Panc1 (cell line): ENCODE results near the gene GRIP2. TPM values are rescaled to one million over a fixed set of nuclear protein-coding genes. Genes with fewer than 3 reads are reported as not detected.

Experiments
- ATAC-seq: fragments of 200-7000 bp; cut with Tn5 transposase; 2 replicates; pipeline ENCODE4 v1.9.1; 2020; ENCODE audit warnings: mild to moderate bottlenecking, moderate library complexity
- BruUV-seq: library from RNA; stranded (reverse); fragments of 400-500 nt; replicated peaks from 2 replicates; lab custom pipeline; 2021; lab: Mats Ljungman, UMichigan
- CTCF ChIA-PET: fragments of 300-600 bp; sonication (Branson Sonifier 250); formaldehyde crosslinking; loops from one replicate; lab custom pipeline; 2022; ENCODE audit warnings: antibody characterized with exemption; lab: Charles Lee
- POLR2A ChIA-PET: fragments of 300-600 bp; sonication (Branson Sonifier 250); formaldehyde crosslinking; loops from one replicate; lab custom pipeline; 2022; ENCODE audit warnings: antibody characterized with exemption; lab: Charles Lee
- DNase-seq: peaks from one replicate; pipeline ENCODE4 v3.0.0-alpha.2; 2010; ENCODE audit warnings: low read depth, low spot score
- H3K27ac ChIP-seq: 2 replicates; pipeline ENCODE4 v1.5.1; 2011; ENCODE audit warnings: mild to moderate bottlenecking, low read length, inconsistent platforms
- H3K27me3 ChIP-seq: fragments of 200-500 bp; sonication (Bioruptor generic); 2 replicates; pipeline ENCODE4 v1.6.0; 2014; ENCODE audit warnings: low read length, inconsistent platforms; ENCODE audit not compliant: control insufficient read depth, insufficient read depth
- H3K36me3 ChIP-seq: fragments of 200-500 bp; sonication (Bioruptor generic); 2 replicates; pipeline ENCODE4 v1.5.1; 2014; ENCODE audit warnings: inconsistent platforms, mild to moderate bottlenecking, low read length, moderate library complexity; ENCODE audit not compliant: control insufficient read depth, insufficient read depth
- H3K4me1 ChIP-seq: 2 replicates; pipeline ENCODE4 v1.5.1; 2011; ENCODE audit warnings: inconsistent platforms, mild to moderate bottlenecking, low read length, moderate library complexity; ENCODE audit not compliant: control insufficient read depth, insufficient read depth
- H3K4me3 ChIP-seq, 2 experiments: 2 replicates each; pipeline ENCODE4 v1.5.1; 2011 to 2012; ENCODE audit warnings: low read depth in 2 of 2, low read length in 2 of 2, mild to moderate bottlenecking in 2 of 2, inconsistent platforms in 1 of 2, moderate library complexity in 1 of 2
- H3K9me3 ChIP-seq: fragments of 200-500 bp; sonication (Bioruptor generic); 2 replicates; pipeline ENCODE4 v1.5.1; 2014; ENCODE audit warnings: low read depth, mild to moderate bottlenecking, inconsistent platforms, low read length, moderate library complexity; ENCODE audit not compliant: control insufficient read depth, insufficient read depth
- POLR2AphosphoS5 ChIP-seq: IDR thresholded peaks from 2 replicates; pipeline ENCODE4 v1.6.1; 2012; ENCODE audit warnings: mild to moderate bottlenecking, low read depth, low read length, moderate library complexity
- SIN3A ChIP-seq: IDR thresholded peaks from 2 replicates; pipeline ENCODE4 v1.6.1; 2012; ENCODE audit warnings: low read depth, mild to moderate bottlenecking, low read length, moderate library complexity, borderline replicate concordance; ENCODE audit not compliant: insufficient read depth
- TCF7L2 ChIP-seq: IDR thresholded peaks from 2 replicates; pipeline ENCODE4 v1.6.1; 2011; ENCODE audit warnings: mild to moderate bottlenecking, low read depth, low read length, inconsistent platforms
- in situ Hi-C: cut with HindIII; loops from 2 replicates; pipeline ENCODE4 v1.10.0; 2016; ENCODE audit warnings: low sequenced_read_pairs, low pct_unique_long_range_greater_than_20kb
- intact Hi-C: fragments of 100-400 bp; cut with micrococcal nuclease; formaldehyde crosslinking; loops from one replicate; pipeline ENCODE4 v1.10.0; 2022; ENCODE audit not compliant: unreplicated experiment
- total RNA-seq: library from RNA; stranded (reverse); gene quantifications from one replicate; pipeline ENCODE4 v1.2.1, GENCODE V29; 2021; ENCODE audit not compliant: unreplicated experiment
- TF ChIP-seq, protein P1 (sequence below): fragments of 450-650 bp; IDR thresholded peaks from 2 replicates; pipeline ENCODE4 v1.5.1; 2017; ENCODE audit warnings: mild to moderate bottlenecking
- TF ChIP-seq, protein P2 (sequence below), 2 experiments: IDR thresholded peaks; 2 replicates each; pipeline ENCODE4 v1.6.1; 2011 to 2012; ENCODE audit warnings: low read depth in 2 of 2, control low read depth in 1 of 2, low read length in 1 of 2, mild to moderate bottlenecking in 1 of 2, moderate library complexity in 1 of 2; ENCODE audit not compliant: insufficient read depth in 1 of 2

The GRIP2 gene
- total RNA-seq, 1 experiment from 2014 or later, result 6.5 TPM

DNA sequence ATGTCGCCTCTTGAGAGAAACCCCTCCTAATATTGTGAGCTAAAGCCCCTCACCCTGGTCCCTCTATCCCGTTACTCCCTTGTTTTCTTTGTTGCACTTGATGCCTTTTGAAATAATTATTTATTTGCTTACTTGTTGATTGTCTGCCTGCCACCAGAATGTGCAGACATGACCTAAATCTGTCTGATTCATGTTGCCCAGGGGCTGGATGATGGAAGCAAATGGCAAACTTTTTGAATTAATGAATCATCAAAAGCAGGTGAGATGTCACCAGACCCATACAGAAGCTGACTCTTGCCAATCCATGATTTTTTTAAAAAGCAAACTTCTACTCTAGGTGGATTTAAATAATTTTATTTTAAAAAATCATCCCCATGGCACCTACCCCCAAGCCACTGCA, 49.3 kb downstream of the GRIP2 start:
- Histone ChIP-seq H3K27ac (no peak overlapping the region), H3K4me1 (no peaks in the 10 kb centered on the region), H3K9me3 (no peaks in the 10 kb centered on the region), H3K27me3 (no peaks in the 10 kb centered on the region), H3K36me3 (peaks cover 4% of the 10 kb centered on the region; the same call in 1 of the 2 replicates), H3K4me3 (no peak overlapping the region)
- TF ChIP-seq TCF7L2, result no peak
- TF ChIP-seq, protein P1, sequence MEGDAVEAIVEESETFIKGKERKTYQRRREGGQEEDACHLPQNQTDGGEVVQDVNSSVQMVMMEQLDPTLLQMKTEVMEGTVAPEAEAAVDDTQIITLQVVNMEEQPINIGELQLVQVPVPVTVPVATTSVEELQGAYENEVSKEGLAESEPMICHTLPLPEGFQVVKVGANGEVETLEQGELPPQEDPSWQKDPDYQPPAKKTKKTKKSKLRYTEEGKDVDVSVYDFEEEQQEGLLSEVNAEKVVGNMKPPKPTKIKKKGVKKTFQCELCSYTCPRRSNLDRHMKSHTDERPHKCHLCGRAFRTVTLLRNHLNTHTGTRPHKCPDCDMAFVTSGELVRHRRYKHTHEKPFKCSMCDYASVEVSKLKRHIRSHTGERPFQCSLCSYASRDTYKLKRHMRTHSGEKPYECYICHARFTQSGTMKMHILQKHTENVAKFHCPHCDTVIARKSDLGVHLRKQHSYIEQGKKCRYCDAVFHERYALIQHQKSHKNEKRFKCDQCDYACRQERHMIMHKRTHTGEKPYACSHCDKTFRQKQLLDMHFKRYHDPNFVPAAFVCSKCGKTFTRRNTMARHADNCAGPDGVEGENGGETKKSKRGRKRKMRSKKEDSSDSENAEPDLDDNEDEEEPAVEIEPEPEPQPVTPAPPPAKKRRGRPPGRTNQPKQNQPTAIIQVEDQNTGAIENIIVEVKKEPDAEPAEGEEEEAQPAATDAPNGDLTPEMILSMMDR, result no peak
- no peak for TF ChIP-seq POLR2AphosphoS5
- TF ChIP-seq, protein P2, sequence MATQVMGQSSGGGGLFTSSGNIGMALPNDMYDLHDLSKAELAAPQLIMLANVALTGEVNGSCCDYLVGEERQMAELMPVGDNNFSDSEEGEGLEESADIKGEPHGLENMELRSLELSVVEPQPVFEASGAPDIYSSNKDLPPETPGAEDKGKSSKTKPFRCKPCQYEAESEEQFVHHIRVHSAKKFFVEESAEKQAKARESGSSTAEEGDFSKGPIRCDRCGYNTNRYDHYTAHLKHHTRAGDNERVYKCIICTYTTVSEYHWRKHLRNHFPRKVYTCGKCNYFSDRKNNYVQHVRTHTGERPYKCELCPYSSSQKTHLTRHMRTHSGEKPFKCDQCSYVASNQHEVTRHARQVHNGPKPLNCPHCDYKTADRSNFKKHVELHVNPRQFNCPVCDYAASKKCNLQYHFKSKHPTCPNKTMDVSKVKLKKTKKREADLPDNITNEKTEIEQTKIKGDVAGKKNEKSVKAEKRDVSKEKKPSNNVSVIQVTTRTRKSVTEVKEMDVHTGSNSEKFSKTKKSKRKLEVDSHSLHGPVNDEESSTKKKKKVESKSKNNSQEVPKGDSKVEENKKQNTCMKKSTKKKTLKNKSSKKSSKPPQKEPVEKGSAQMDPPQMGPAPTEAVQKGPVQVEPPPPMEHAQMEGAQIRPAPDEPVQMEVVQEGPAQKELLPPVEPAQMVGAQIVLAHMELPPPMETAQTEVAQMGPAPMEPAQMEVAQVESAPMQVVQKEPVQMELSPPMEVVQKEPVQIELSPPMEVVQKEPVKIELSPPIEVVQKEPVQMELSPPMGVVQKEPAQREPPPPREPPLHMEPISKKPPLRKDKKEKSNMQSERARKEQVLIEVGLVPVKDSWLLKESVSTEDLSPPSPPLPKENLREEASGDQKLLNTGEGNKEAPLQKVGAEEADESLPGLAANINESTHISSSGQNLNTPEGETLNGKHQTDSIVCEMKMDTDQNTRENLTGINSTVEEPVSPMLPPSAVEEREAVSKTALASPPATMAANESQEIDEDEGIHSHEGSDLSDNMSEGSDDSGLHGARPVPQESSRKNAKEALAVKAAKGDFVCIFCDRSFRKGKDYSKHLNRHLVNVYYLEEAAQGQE (IDR thresholded peaks at IDR 0.05; ENCODE audit: insufficient read depth in 1 of 2, low read depth in 2 of 2, low read length in 1 of 2), result no peak
- TF ChIP-seq SIN3A, result no peak
- DNase-seq (no peak), ATAC-seq (no peak)
- intact Hi-C loops (no loop called here), in situ Hi-C loops (no loop called here)
- CTCF ChIA-PET, result no interaction called here
- BruUV-seq, result no TSS peak
- POLR2A ChIA-PET, result no interaction called here

DNA sequence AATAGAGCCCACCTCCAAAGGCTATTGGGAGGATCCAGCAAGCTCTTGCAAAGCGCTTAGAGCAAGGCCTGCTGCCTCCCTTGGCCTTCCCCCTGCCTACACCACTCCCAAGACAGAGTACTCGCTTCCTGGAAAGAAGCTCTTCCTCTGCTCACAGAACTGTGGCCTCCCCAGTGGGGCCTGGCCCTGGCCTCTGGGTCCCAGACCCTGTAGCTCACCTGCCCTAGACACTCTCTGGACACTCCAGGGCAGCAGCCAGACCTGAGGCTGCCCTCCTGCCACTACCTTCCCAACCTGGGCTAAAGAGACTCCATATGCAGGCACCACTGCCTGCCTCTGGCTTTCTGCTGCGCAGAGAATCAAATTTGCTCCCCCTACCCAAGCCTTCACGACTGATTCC, 49.9 kb downstream of the GRIP2 start:
- TF ChIP-seq TCF7L2, result no peak
- TF ChIP-seq POLR2AphosphoS5, result no peak; the same call in 1 of the 2 replicates
- TF ChIP-seq SIN3A, result no peak
- TF ChIP-seq, protein P2 (IDR thresholded peaks at IDR 0.05; ENCODE audit: insufficient read depth in 1 of 2, low read depth in 2 of 2, low read length in 1 of 2), result no peak
- TF ChIP-seq, protein P1, result no peak
- Histone ChIP-seq H3K27me3 (no peaks in the 10 kb centered on the region), H3K4me1 (no peaks in the 10 kb centered on the region), H3K9me3 (no peaks in the 10 kb centered on the region), H3K4me3 (no peak overlapping the region), H3K27ac (no peak overlapping the region), H3K36me3 (peaks cover 4% of the 10 kb centered on the region; the same call in 1 of the 2 replicates)
- DNase-seq (no peak), ATAC-seq (no peak)
- BruUV-seq, result no TSS peak
- intact Hi-C loops, result no loop called here
- in situ Hi-C loops, result no loop called here
- POLR2A ChIA-PET, result no interaction called here
- CTCF ChIA-PET, result no interaction called here
